ENCODE data around the gene KITLG. TPM values are rescaled to one million over a fixed set of nuclear protein-coding genes. Genes with fewer than 3 reads are reported as not detected.

KITLG gene
- total and polyA plus RNA-seq, 9 donors: 5.0 to 22.6 (median 9.5) TPM

DNA sequence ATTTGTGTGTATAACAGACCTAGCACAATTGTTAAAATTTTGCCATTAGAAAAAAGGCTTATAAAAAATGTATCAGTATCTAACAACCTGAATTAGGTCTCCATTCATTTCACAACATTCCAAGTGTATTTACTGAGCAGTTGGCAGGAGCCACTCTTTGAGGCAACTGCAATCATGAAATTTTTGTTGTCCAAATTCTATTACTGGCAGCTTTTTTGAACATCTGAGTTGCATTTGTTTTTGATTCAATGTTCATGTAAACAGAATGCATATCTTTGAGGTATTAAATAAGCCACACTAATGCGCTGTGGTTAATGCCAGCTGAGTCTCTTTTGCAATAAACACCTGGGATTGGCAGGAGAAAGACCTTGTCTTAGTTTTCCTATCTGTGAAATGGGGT lies 8.7 kb downstream of the KITLG start:
- no peaks in the 10 kb centered on the region for H3K9me3 ChIP-seq
- DNase-seq: no peak
- H3K36me3 ChIP-seq: no peaks in the 10 kb centered on the region
- H3K27ac ChIP-seq: no peak overlapping the region
- H3K4me3 ChIP-seq: no peak overlapping the region
- WGBS, 3 donors: 91 to 98% (median 98%) methylated on average over 1 of the region's 1 CpG
- no peaks in the 10 kb centered on the region for H3K27me3 ChIP-seq
- intact Hi-C loops (cut with DNase I): no loop called here
- no peak for TF ChIP-seq EP300 (IDR thresholded peaks at IDR 0.05)
- TF ChIP-seq, protein P1, sequence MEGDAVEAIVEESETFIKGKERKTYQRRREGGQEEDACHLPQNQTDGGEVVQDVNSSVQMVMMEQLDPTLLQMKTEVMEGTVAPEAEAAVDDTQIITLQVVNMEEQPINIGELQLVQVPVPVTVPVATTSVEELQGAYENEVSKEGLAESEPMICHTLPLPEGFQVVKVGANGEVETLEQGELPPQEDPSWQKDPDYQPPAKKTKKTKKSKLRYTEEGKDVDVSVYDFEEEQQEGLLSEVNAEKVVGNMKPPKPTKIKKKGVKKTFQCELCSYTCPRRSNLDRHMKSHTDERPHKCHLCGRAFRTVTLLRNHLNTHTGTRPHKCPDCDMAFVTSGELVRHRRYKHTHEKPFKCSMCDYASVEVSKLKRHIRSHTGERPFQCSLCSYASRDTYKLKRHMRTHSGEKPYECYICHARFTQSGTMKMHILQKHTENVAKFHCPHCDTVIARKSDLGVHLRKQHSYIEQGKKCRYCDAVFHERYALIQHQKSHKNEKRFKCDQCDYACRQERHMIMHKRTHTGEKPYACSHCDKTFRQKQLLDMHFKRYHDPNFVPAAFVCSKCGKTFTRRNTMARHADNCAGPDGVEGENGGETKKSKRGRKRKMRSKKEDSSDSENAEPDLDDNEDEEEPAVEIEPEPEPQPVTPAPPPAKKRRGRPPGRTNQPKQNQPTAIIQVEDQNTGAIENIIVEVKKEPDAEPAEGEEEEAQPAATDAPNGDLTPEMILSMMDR (IDR thresholded peaks at IDR 0.05): no peak
- TF ChIP-seq POLR2A (IDR thresholded peaks at IDR 0.05): no peak
- peaks cover 13% of the 10 kb centered on the region for H3K4me1 ChIP-seq (ENCODE audit: insufficient read depth)

DNA sequence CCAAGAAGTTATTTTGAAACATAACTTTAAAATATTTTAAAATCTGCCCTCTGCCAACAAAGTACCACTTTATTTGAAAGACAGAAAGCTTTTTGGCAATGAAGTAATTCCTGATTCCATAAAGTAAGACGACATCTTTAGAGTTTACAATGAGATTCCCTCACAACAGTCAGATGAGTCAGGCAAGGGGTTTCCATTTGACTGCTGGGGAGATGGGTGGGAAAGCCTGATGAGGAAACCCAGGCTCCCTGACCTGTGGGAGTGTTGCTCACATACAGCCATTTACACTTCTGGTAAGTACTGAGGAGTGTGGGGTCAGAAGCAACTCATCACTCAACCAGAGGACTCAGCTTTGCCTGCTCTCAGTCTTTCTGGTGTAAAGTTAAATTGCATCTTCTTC lies 10.2 kb downstream of the KITLG start:
- Histone ChIP-seq H3K27me3 (no peaks in the 10 kb centered on the region), H3K9me3 (no peaks in the 10 kb centered on the region), H3K4me1 (ENCODE audit: insufficient read depth) (peaks cover 13% of the 10 kb centered on the region), H3K27ac (no peak overlapping the region), H3K4me3 (no peak overlapping the region), H3K36me3 (no peaks in the 10 kb centered on the region)
- DNase-seq: no peak
- TF ChIP-seq POLR2A (IDR thresholded peaks at IDR 0.05): no peak
- 57 to 67% (median 62%) methylated on average over 1 of the region's 1 CpG for WGBS, 3 donors
- intact Hi-C loops (cut with DNase I): no loop called here

DNA sequence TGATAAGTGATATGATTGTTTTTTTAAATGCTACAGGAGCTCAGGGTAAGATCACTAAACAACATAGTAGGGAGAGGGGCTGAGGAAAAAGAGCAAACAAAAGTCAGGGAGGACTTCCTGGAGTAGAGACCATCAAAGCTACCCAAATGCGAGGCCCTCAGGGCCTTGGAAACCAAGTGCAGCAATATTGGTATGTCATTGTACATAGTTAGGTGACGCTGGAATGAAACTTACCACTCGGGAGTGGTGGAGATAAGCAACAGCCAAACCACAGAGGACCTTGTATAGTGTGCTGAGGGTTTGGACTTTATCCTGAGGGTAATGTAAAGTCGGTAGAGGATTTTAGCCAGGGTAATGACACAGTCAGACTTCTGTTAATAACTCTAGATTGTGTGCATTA lies 13.8 kb downstream of the KITLG start:
- no peaks in the 10 kb centered on the region for H3K27me3 ChIP-seq
- no peaks in the 10 kb centered on the region for H3K9me3 ChIP-seq
- no peaks in the 10 kb centered on the region for H3K36me3 ChIP-seq
- TF ChIP-seq EP300 (IDR thresholded peaks at IDR 0.05) (no peak), POLR2A (IDR thresholded peaks at IDR 0.05) (no peak)
- TF ChIP-seq, protein P1 (IDR thresholded peaks at IDR 0.05): no peak
- H3K27ac ChIP-seq: no peak overlapping the region
- intact Hi-C loops (cut with DNase I): no loop called here
- WGBS, 3 donors: 60 to 70% (median 68%) methylated on average over 4 of the region's 4 CpGs
- no peaks in the 10 kb centered on the region for H3K4me1 ChIP-seq (ENCODE audit: insufficient read depth)
- no peak overlapping the region for H3K4me3 ChIP-seq
- DNase-seq: no peak

DNA sequence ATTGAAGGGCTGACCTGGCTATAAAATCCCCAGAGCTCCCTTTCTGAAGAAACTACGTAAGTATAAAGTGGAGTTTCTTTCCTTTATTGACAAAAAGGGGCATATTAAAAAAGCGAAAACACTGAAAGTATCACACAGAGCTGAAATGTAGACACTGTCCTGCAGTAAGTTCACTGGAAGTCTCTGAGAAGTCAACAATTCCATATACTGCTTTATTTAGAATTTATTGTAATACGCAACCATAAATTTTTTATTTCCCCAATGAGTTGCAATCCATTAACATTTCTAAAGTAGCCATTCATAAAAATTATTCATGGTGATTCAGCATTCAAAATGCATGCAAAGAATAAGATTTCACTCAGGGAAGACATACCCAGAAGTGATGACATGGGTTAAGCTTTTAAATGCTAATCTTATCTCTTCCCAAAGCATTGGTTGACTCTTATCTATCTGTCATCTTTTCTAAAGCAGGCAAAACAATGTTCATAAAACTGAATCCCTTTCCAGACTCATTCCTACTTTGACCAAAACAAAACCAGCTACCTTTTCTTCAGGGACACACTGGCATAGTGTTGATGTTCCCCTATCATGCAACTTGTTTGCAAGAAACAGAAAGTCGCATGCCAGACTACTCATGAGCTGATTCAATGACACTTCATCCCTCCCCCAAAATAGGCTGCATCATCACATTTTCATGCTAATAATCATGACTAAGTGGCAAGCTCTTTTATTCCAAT lies 17.3 kb downstream of the KITLG start:
- Histone ChIP-seq H3K9me3 (no peaks in the 10 kb centered on the region), H3K27ac (no peak overlapping the region), H3K4me3 (no peak overlapping the region), H3K36me3 (no peaks in the 10 kb centered on the region), H3K27me3 (no peaks in the 10 kb centered on the region), H3K4me1 (ENCODE audit: insufficient read depth) (no peaks in the 10 kb centered on the region)
- DNase-seq: no peak
- intact Hi-C loops (cut with DNase I): no loop called here
- TF ChIP-seq POLR2A (IDR thresholded peaks at IDR 0.05) (no peak), EP300 (IDR thresholded peaks at IDR 0.05) (no peak)
- TF ChIP-seq, protein P1 (IDR thresholded peaks at IDR 0.05): no peak
- WGBS, 3 donors: 94 to 98% (median 96%) methylated on average over 4 of the region's 4 CpGs

DNA sequence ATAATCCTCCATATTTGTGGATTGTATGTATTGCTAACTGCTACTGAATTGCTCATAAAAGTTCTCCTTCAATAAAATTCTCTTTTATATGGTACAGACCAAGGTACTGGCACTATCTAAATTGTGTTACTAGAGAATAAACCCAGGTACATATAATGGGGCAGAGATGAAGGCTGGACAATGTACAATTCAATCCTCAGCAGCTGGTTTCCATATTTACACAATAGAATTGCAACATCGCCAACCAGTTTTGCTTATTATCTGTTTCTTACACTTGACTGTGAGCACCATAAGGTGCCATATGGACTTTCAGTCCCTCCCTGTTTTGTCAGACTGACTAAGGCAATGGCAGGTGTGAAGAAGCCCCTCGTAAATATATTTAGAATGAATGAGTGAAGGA lies 18.1 kb downstream of the KITLG start:
- no peak for DNase-seq
- intact Hi-C loops (cut with DNase I): no loop called here
- Histone ChIP-seq H3K27me3 (no peaks in the 10 kb centered on the region), H3K4me3 (no peak overlapping the region), H3K4me1 (ENCODE audit: insufficient read depth) (no peaks in the 10 kb centered on the region), H3K27ac (no peak overlapping the region), H3K9me3 (no peaks in the 10 kb centered on the region), H3K36me3 (no peaks in the 10 kb centered on the region)
- TF ChIP-seq POLR2A (IDR thresholded peaks at IDR 0.05) (no peak), EP300 (IDR thresholded peaks at IDR 0.05) (no peak)
- TF ChIP-seq, protein P1 (IDR thresholded peaks at IDR 0.05): no peak
- WGBS, 3 donors: 91 to 98% (median 97%) methylated on average over 2 of the region's 2 CpGs

Data from ovary (tissue), 9 donors.